GM23338 (cell line): ENCODE data around the gene BICDL1. TPM values are rescaled to one million over a fixed set of nuclear protein-coding genes. Genes with fewer than 3 reads are reported as not detected.

Experiments used
- ATAC-seq: fragments of 200-7000 bp; cut with Tn5 transposase; 3 replicates; pipeline ENCODE4 v1.9.1; 2020
- DNase-seq: peaks from one replicate; pipeline ENCODE4 v3.0.0-alpha.2; 2015; ENCODE audit warnings: low spot score
- H2AFZ ChIP-seq: fragments of 200-600 bp; sonication (generic); 2 replicates; pipeline ENCODE4 v1.8.0; 2016; ENCODE audit warnings: antibody characterized with exemption, mild to moderate bottlenecking, moderate library complexity
- H3F3A ChIP-seq: fragments of 200-600 bp; sonication (generic); replicated peaks from 2 replicates; pipeline ENCODE4 v1.8.0; 2017; ENCODE audit warnings: antibody characterized with exemption, mixed run types, low read depth
- H3K27ac ChIP-seq: fragments of 200-600 bp; sonication (generic); 2 replicates; pipeline ENCODE4 v1.6.1; 2016; ENCODE audit warnings: low read depth
- H3K27me3 ChIP-seq: fragments of 200-600 bp; sonication (generic); 2 replicates; pipeline ENCODE4 v1.8.0; 2016; ENCODE audit warnings: mild to moderate bottlenecking, mixed run types, moderate library complexity; ENCODE audit not compliant: insufficient read depth
- H3K36me3 ChIP-seq: fragments of 200-600 bp; sonication (generic); 2 replicates; pipeline ENCODE4 v1.8.0; 2016; ENCODE audit warnings: mild to moderate bottlenecking; ENCODE audit not compliant: insufficient read depth
- H3K4me1 ChIP-seq: fragments of 200-600 bp; sonication (generic); 2 replicates; pipeline ENCODE4 v1.8.0; 2016; ENCODE audit warnings: mild to moderate bottlenecking, moderate library complexity; ENCODE audit not compliant: insufficient read depth
- H3K4me2 ChIP-seq: fragments of 200-600 bp; sonication (generic); 2 replicates; pipeline ENCODE4 v1.7.1; 2017; ENCODE audit warnings: mixed run types
- H3K4me3 ChIP-seq: fragments of 200-600 bp; sonication (generic); 2 replicates; pipeline ENCODE4 v1.6.1; 2016; ENCODE audit warnings: mixed run types
- H3K79me2 ChIP-seq: fragments of 200-600 bp; sonication (generic); replicated peaks from 2 replicates; pipeline ENCODE4 v1.8.0; 2017; ENCODE audit warnings: mild to moderate bottlenecking; ENCODE audit not compliant: insufficient read depth
- H3K9me2 ChIP-seq: fragments of 200-600 bp; sonication (generic); 2 replicates; pipeline ENCODE4 v1.8.0; 2017; ENCODE audit not compliant: insufficient read depth
- H4K20me1 ChIP-seq: fragments of 200-600 bp; sonication (generic); replicated peaks from 2 replicates; pipeline ENCODE4 v1.8.0; 2017; ENCODE audit warnings: mild to moderate bottlenecking; ENCODE audit not compliant: insufficient read depth
- H3K27ac Mint-ChIP-seq: 2 replicates; pipeline ENCODE4 v1.8.0; 2020; ENCODE audit warnings: inconsistent platforms, mild to moderate bottlenecking, moderate library complexity, mixed read lengths
- H3K27me3 Mint-ChIP-seq: 3 replicates; pipeline ENCODE4 v1.8.0; 2022; ENCODE audit warnings: low read depth, mild to moderate bottlenecking, moderate library complexity, mixed read lengths, inconsistent platforms; ENCODE audit not compliant: insufficient read depth, poor library complexity
- H3K36me3 Mint-ChIP-seq: 3 replicates; pipeline ENCODE4 v1.8.0; 2021; ENCODE audit warnings: low read depth, mild to moderate bottlenecking, inconsistent platforms, moderate library complexity, mixed read lengths
- H3K4me1 Mint-ChIP-seq: 3 replicates; pipeline ENCODE4 v1.8.0; 2020; ENCODE audit warnings: mild to moderate bottlenecking, inconsistent platforms, mixed read lengths
- H3K4me3 Mint-ChIP-seq: 3 replicates; pipeline ENCODE4 v1.8.0; 2021; ENCODE audit warnings: moderate library complexity, mild to moderate bottlenecking, inconsistent platforms, mixed read lengths
- H3K9me3 Mint-ChIP-seq: 3 replicates; pipeline ENCODE4 v1.8.0; 2020; ENCODE audit warnings: moderate library complexity, mild to moderate bottlenecking, inconsistent platforms, mixed read lengths
- CREB1 ChIP-seq: fragments of 250-450 bp; sonication (Bioruptor Pico); IDR thresholded peaks from 2 replicates; pipeline ENCODE4 v1.5.0; 2020; ENCODE audit warnings: low read depth, mild to moderate bottlenecking, moderate library complexity
- POLR2AphosphoS5 ChIP-seq: IDR thresholded peaks from 2 replicates; pipeline ENCODE4 v1.6.1; 2016; ENCODE audit warnings: antibody characterized with exemption, low read depth
- ZNF114 ChIP-seq: fragments of 250-450 bp; sonication (Bioruptor Pico); IDR thresholded peaks from 2 replicates; pipeline ENCODE4 v1.5.0; 2020; ENCODE audit warnings: mild to moderate bottlenecking, moderate library complexity
- polyA plus RNA-seq: library from polyadenylated mRNA; unstranded; fragments of >200 nt; fragmentation: Nextera tagmentation; extraction: Ambion mirVana; gene quantifications from 2 replicates; pipeline ENCODE4 v1.2.1, GENCODE V29; 2016
- total RNA-seq: library from RNA; depleted of rRNA; stranded (reverse); fragments of >200 nt; shearing (Covaris generic); gene quantifications from 2 replicates; pipeline ENCODE4 v1.2.3, GENCODE V29; 2014
- TF ChIP-seq, protein P1 (sequence below), 2 experiments: fragments of 200-600 bp in 1 of 2; sonication (generic) in 1 of 2; conservative IDR thresholded peaks; 2 replicates each; pipeline versions ENCODE4 v1.5.1 to v1.6.1; 2016 to 2017; ENCODE audit warnings: antibody characterized with exemption in 2 of 2, low read depth in 2 of 2, mild to moderate bottlenecking in 2 of 2, moderate library complexity in 1 of 2
- TF ChIP-seq, protein P2 (sequence below): IDR thresholded peaks from 2 replicates; pipeline ENCODE4 v1.6.1; 2016; ENCODE audit warnings: antibody characterized with exemption
- TF ChIP-seq, protein P3 (sequence below): fragments of 250-450 bp; sonication (Bioruptor Pico); IDR thresholded peaks from 2 replicates; pipeline ENCODE4 v1.5.0; 2020; ENCODE audit warnings: mild to moderate bottlenecking, moderate library complexity

The BICDL1 gene
- total and polyA plus RNA-seq, 2 experiments from 2014 or later: 14.0 to 25.7 TPM

DNA sequence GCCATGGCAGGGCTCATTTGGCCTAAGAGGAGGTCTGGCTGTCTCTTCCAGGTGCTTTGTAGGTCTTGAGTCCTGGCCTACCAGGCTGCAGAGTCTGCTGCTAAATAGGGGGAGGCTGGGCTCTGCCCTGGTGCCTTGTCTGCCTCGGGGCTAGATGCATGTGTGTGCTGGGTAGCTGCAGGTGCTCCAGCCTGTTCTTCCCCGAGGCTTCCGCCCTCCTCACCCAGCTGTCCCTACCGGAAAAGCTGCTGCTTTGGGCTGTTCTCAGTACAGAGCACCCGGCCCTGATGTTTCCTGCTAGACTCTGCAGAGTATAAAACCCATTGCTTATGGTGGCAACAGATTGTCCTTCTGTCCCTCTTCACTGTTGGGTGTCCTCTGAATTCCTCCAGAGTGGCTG lies 89.8 kb downstream of the BICDL1 start (continued):
- TF ChIP-seq, protein P1, sequence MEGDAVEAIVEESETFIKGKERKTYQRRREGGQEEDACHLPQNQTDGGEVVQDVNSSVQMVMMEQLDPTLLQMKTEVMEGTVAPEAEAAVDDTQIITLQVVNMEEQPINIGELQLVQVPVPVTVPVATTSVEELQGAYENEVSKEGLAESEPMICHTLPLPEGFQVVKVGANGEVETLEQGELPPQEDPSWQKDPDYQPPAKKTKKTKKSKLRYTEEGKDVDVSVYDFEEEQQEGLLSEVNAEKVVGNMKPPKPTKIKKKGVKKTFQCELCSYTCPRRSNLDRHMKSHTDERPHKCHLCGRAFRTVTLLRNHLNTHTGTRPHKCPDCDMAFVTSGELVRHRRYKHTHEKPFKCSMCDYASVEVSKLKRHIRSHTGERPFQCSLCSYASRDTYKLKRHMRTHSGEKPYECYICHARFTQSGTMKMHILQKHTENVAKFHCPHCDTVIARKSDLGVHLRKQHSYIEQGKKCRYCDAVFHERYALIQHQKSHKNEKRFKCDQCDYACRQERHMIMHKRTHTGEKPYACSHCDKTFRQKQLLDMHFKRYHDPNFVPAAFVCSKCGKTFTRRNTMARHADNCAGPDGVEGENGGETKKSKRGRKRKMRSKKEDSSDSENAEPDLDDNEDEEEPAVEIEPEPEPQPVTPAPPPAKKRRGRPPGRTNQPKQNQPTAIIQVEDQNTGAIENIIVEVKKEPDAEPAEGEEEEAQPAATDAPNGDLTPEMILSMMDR (conservative IDR thresholded peaks at IDR 0.05; ENCODE audit: low read depth in 2 of 2): no peak
- TF ChIP-seq POLR2AphosphoS5: no peak
- TF ChIP-seq CREB1 (CRISPR knock-in tag): no peak

DNA sequence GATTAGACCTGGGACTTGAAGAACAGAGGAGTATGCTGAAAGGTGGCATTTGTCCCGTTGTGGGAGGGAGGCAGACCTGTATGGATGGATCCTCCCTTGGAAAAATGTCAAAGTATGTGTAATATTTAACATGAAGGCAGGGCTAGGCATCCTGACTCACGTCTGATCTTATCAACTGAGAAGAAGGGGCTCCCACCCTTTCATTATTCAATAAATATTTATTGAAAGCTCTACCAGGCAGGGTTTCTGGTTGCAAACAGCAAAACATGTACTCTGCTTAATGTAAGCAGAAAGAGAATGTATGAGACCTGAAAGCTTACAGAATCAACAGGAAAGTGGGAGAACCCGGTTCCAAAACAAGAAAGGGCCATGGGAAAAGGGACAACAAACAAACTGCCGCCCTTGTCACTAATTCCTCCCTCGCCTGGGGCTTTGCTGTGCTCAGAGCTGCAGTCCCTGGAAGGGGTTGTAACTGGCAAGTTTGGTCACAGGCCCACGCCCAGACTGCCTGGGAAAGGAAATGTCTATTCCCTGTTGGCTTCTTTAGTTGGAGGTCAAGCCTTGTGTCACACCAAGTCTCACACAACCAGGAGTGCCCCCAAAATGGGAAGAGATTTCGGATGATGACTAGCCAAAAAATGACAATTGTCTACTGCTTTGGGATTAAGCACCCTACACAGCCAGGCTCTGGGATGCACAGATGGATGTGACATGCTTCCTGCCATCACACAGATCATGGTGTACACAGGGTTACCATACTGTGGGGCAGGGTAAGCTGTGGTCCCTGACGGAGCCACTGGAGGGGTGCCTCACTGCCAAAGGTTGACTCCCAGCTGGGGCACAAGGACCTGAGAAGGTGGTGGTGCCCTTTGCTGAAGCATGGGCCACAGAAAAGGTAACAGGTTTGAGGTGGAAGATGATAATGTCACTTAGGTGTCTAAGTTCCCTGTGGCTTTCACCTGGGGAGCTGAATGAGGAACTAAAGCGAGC lies 90.7 kb downstream of the BICDL1 start:
- Mint-ChIP-seq H3K36me3 (peaks cover 18% of the 10 kb centered on the region), H3K4me1 (peaks cover 12% of the 10 kb centered on the region), H3K27me3 (peaks cover 6% of the 10 kb centered on the region), H3K4me3 (no peak overlapping the region), H3K9me3 (no peaks in the 10 kb centered on the region), H3K27ac (no peak overlapping the region)
- H3K36me3 ChIP-seq: no peaks in the 10 kb centered on the region
- H3K79me2 ChIP-seq: no peaks in the 10 kb centered on the region
- DNase-seq (no peak), ATAC-seq (no peak)
- no peak overlapping the region for H2AFZ ChIP-seq
- no peak overlapping the region for H3K4me2 ChIP-seq
- no peaks in the 10 kb centered on the region for H3K4me1 ChIP-seq
- H3K9me2 ChIP-seq: 0 out of 2 replicates have a peak, but pooled peaks cover under 1% of the 10 kb centered on the region
- no peak overlapping the region for H3K4me3 ChIP-seq
- H3K27ac ChIP-seq: no peak overlapping the region
- no peaks in the 10 kb centered on the region for H3K27me3 ChIP-seq
- H4K20me1 ChIP-seq: no peaks in the 10 kb centered on the region
- TF ChIP-seq, protein P2, sequence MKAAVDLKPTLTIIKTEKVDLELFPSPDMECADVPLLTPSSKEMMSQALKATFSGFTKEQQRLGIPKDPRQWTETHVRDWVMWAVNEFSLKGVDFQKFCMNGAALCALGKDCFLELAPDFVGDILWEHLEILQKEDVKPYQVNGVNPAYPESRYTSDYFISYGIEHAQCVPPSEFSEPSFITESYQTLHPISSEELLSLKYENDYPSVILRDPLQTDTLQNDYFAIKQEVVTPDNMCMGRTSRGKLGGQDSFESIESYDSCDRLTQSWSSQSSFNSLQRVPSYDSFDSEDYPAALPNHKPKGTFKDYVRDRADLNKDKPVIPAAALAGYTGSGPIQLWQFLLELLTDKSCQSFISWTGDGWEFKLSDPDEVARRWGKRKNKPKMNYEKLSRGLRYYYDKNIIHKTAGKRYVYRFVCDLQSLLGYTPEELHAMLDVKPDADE: no peak
- TF ChIP-seq CREB1 (CRISPR knock-in tag) (no peak), ZNF114 (CRISPR knock-in tag) (no peak)
- TF ChIP-seq, protein P3, sequence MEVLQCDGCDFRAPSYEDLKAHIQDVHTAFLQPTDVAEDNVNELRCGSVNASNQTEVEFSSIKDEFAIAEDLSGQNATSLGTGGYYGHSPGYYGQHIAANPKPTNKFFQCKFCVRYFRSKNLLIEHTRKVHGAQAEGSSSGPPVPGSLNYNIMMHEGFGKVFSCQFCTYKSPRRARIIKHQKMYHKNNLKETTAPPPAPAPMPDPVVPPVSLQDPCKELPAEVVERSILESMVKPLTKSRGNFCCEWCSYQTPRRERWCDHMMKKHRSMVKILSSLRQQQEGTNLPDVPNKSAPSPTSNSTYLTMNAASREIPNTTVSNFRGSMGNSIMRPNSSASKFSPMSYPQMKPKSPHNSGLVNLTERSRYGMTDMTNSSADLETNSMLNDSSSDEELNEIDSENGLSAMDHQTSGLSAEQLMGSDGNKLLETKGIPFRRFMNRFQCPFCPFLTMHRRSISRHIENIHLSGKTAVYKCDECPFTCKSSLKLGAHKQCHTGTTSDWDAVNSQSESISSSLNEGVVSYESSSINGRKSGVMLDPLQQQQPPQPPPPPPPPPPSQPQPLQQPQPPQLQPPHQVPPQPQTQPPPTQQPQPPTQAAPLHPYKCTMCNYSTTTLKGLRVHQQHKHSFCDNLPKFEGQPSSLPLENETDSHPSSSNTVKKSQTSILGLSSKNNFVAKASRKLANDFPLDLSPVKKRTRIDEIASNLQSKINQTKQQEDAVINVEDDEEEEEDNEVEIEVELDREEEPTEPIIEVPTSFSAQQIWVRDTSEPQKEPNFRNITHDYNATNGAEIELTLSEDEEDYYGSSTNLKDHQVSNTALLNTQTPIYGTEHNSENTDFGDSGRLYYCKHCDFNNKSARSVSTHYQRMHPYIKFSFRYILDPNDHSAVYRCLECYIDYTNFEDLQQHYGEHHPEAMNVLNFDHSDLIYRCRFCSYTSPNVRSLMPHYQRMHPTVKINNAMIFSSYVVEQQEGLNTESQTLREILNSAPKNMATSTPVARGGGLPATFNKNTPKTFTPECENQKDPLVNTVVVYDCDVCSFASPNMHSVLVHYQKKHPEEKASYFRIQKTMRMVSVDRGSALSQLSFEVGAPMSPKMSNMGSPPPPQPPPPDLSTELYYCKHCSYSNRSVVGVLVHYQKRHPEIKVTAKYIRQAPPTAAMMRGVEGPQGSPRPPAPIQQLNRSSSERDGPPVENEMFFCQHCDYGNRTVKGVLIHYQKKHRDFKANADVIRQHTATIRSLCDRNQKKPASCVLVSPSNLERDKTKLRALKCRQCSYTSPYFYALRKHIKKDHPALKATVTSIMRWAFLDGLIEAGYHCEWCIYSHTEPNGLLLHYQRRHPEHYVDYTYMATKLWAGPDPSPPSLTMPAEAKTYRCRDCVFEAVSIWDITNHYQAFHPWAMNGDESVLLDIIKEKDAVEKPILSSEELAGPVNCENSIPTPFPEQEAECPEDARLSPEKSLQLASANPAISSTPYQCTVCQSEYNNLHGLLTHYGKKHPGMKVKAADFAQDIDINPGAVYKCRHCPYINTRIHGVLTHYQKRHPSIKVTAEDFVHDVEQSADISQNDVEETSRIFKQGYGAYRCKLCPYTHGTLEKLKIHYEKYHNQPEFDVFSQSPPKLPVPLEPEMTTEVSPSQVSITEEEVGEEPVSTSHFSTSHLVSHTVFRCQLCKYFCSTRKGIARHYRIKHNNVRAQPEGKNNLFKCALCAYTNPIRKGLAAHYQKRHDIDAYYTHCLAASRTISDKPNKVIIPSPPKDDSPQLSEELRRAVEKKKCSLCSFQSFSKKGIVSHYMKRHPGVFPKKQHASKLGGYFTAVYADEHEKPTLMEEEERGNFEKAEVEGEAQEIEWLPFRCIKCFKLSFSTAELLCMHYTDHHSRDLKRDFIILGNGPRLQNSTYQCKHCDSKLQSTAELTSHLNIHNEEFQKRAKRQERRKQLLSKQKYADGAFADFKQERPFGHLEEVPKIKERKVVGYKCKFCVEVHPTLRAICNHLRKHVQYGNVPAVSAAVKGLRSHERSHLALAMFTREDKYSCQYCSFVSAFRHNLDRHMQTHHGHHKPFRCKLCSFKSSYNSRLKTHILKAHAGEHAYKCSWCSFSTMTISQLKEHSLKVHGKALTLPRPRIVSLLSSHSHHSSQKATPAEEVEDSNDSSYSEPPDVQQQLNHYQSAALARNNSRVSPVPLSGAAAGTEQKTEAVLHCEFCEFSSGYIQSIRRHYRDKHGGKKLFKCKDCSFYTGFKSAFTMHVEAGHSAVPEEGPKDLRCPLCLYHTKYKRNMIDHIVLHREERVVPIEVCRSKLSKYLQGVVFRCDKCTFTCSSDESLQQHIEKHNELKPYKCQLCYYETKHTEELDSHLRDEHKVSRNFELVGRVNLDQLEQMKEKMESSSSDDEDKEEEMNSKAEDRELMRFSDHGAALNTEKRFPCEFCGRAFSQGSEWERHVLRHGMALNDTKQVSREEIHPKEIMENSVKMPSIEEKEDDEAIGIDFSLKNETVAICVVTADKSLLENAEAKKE: no peak
- H3F3A ChIP-seq: no peaks in the 10 kb centered on the region
